B cell (primary cell): Measurements from ENCODE around the gene SMAD9. TPM values are rescaled to one million over a fixed set of nuclear protein-coding genes. Genes with fewer than 3 reads are reported as not detected.

Experiments
- ATAC-seq: fragments of 200-7000 bp; cut with Tn5 transposase; one replicate; pipeline ENCODE4 v1.10.0; 2021; ENCODE audit warnings: low read depth, mild to moderate bottlenecking, moderate number of reproducible peaks, moderate library complexity
- CTCF ChIA-PET: fragments of 350-600 bp; sonication (Branson Sonifier 250); formaldehyde crosslinking; loops from one replicate; lab custom pipeline; 2021; ENCODE audit warnings: antibody characterized with exemption, inconsistent platforms; lab: Charles Lee
- POLR2A ChIA-PET: fragments of 350-600 bp; sonication (Branson Sonifier 250); formaldehyde crosslinking; loops from one replicate; lab custom pipeline; 2021; ENCODE audit warnings: antibody characterized with exemption; lab: Charles Lee
- DNase-seq: peaks from one replicate; pipeline ENCODE4 v3.0.0; 2013
- H2AFZ ChIP-seq: 2 replicates; pipeline ENCODE4 v1.6.1; 2012; ENCODE audit warnings: mild to moderate bottlenecking, low read depth, low read length; ENCODE audit not compliant: insufficient read depth, poor library complexity, severe bottlenecking
- H3K27ac ChIP-seq, 2 donors: 1 replicate in 1 of 2; 2 replicates in 1 of 2; pipeline ENCODE4 v1.5.1; 2012 to 2013; ENCODE audit warnings: low read length in 2 of 2, mild to moderate bottlenecking in 2 of 2, moderate library complexity in 1 of 2
- H3K27me3 ChIP-seq, 4 experiments: fragments of 200-600 bp in 1 of 4; sonication (generic) in 1 of 4; replicated peaks in 1 of 4; 1 replicate in 2 of 4; 2 replicates in 2 of 4; pipeline versions ENCODE4 v1.6.1 to v1.7.0; 2013 to 2016; ENCODE audit warnings: low read length in 3 of 4, mild to moderate bottlenecking in 2 of 4, mixed read lengths in 1 of 4, moderate library complexity in 1 of 4; ENCODE audit not compliant: insufficient read depth in 4 of 4, control insufficient read depth in 3 of 4; ENCODE audit errors: control extremely low read depth in 1 of 4
- H3K36me3 ChIP-seq, 2 experiments: replicated peaks in 1 of 2; 1 replicate in 1 of 2; 2 replicates in 1 of 2; pipeline versions ENCODE4 v1.6.1 to v1.7.1; 2013; ENCODE audit warnings: low read length in 1 of 2; ENCODE audit not compliant: insufficient read depth in 2 of 2, control insufficient read depth in 1 of 2; ENCODE audit errors: control extremely low read depth in 1 of 2, extremely low read depth in 1 of 2
- H3K4me1 ChIP-seq, 2 donors: fragments of 200-600 bp in 1 of 2; sonication (generic) in 1 of 2; 1 replicate in 1 of 2; 2 replicates in 1 of 2; pipeline versions ENCODE4 v1.5.1 to v1.6.1; 2013 to 2017; ENCODE audit warnings: low read length in 2 of 2; ENCODE audit not compliant: control insufficient read depth in 2 of 2, insufficient read depth in 2 of 2
- H3K4me2 ChIP-seq: replicated peaks from 2 replicates; pipeline ENCODE3; 2012; ENCODE audit warnings: mild to moderate bottlenecking, low read depth, low read length; ENCODE audit not compliant: poor library complexity, severe bottlenecking
- H3K4me3 ChIP-seq, 5 experiments: fragments of 200-600 bp in 1 of 5; sonication (generic) in 1 of 5; 1 replicate in 3 of 5; 2 replicates in 2 of 5; pipeline versions ENCODE4 v1.5.1 to v1.7.0; 2011 to 2016; ENCODE audit warnings: low read length in 4 of 5, mild to moderate bottlenecking in 4 of 5, low read depth in 2 of 5, control low read depth in 1 of 5, moderate library complexity in 1 of 5; ENCODE audit not compliant: insufficient read depth in 1 of 5; ENCODE audit errors: control extremely low read depth in 1 of 5, extremely low read depth in 1 of 5
- H3K79me2 ChIP-seq: fragments of 200-600 bp; sonication (generic); one replicate; pipeline ENCODE4 v1.6.0; 2016; ENCODE audit warnings: low read length; ENCODE audit not compliant: control insufficient read depth, insufficient read depth
- H3K9ac ChIP-seq: fragments of 200-600 bp; sonication (generic); 2 replicates; pipeline ENCODE4 v1.6.1; 2017; ENCODE audit warnings: mild to moderate bottlenecking, low read length, moderate library complexity
- H3K9me3 ChIP-seq, 3 donors: one replicate each; pipeline versions ENCODE4 v1.6.1 to v1.7.1; 2013; ENCODE audit warnings: low read length in 2 of 3; ENCODE audit not compliant: control insufficient read depth in 2 of 3, insufficient read depth in 1 of 3; ENCODE audit errors: control extremely low read depth in 1 of 3
- H4K20me1 ChIP-seq: 2 replicates; pipeline ENCODE4 v1.6.0; 2012; ENCODE audit warnings: mild to moderate bottlenecking, low read length; ENCODE audit not compliant: insufficient read depth, control insufficient read depth, poor library complexity, severe bottlenecking
- H3K27ac Mint-ChIP-seq: one replicate; pipeline ENCODE4 v1.8.0; 2021; ENCODE audit warnings: mixed read lengths
- H3K27me3 Mint-ChIP-seq: one replicate; pipeline ENCODE4 v1.8.0; 2021; ENCODE audit warnings: mixed read lengths
- H3K4me1 Mint-ChIP-seq: one replicate; pipeline ENCODE4 v1.8.0; 2021; ENCODE audit warnings: mixed read lengths
- H3K4me3 Mint-ChIP-seq: one replicate; pipeline ENCODE4 v1.8.0; 2021; ENCODE audit warnings: mixed read lengths
- H3K9me3 Mint-ChIP-seq: one replicate; pipeline ENCODE4 v1.8.0; 2022; ENCODE audit warnings: mixed read lengths; ENCODE audit not compliant: insufficient read depth
- EZH2 ChIP-seq: IDR thresholded peaks from 2 replicates; pipeline ENCODE4 v1.6.1; 2012; ENCODE audit warnings: borderline replicate concordance, low read depth, mild to moderate bottlenecking, moderate library complexity, low read length; ENCODE audit not compliant: insufficient read depth, poor library complexity, severe bottlenecking
- WGBS: methylation state at CpG from one replicate; pipeline ENCODE4 v1.1.5; 2013; ENCODE audit warnings: missing lambda C conversion rate; ENCODE audit not compliant: insufficient coverage; 5-methylcytosine and 5-hydroxymethylcytosine counted together
- intact Hi-C: fragments of 100-400 bp; cut with micrococcal nuclease; formaldehyde crosslinking; loops from one replicate; pipeline ENCODE4 v1.10.0; 2022
- polyA plus RNA-seq: library from polyadenylated mRNA; depleted of rRNA; stranded (reverse); fragments of >200 nt; gene quantifications from 2 replicates; pipeline ENCODE4 v1.2.3, GENCODE V29; 2012
- total RNA-seq, 2 donors: library from RNA; stranded (reverse); fragments of 120-200 nt in 1 of 2; gene quantifications; 1 replicate in 1 of 2; 2 replicates in 1 of 2; pipeline versions ENCODE4 v1.2.3 to v1.2.4, GENCODE V29; 2013 to 2022
- TF ChIP-seq, protein P1 (sequence below): fragments of 200-600 bp; IDR thresholded peaks from one replicate; pipeline ENCODE4 v1.8.0; 2022; ENCODE audit warnings: antibody characterized with exemption, mild to moderate bottlenecking

Gene SMAD9
- total and polyA plus RNA-seq, 2 donors (not counting 1 experiment from before 2014, with no cell fraction given), result not detected

DNA sequence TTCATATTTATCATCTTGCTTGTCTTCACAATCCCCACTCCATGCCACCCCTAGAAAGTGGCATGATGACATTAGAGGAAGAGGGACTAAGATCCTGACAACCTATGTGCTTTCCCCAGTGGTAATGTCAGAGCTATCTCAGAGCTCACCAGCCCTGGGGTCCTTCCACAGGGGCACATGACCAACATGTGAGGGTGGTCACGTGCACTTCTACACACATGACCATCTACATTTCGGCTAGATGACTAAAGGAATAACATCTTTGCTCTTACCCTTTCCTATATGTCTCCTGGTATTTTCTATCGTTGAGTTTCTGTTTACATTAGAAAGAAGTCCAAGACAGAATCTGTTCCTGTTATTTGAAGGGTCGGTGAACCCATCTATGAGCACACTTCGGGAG is 54.8 kb downstream of the SMAD9 start:
- no peak for ATAC-seq
- Histone ChIP-seq H3K4me3 (no peak overlapping the region), H3K36me3 (no peaks in the 10 kb centered on the region), H3K4me2 (no peak overlapping the region), H3K79me2 (no peaks in the 10 kb centered on the region), H3K9ac (no peak overlapping the region), H3K4me1 (no peaks in the 10 kb centered on the region), H4K20me1 (no peaks in the 10 kb centered on the region), H2AFZ (no peak overlapping the region), H3K27me3 (peaks cover 0 to 20% (median 1%) of the 10 kb centered on the region in 4 experiments), H3K27ac (no peak overlapping the region), H3K9me3 (no peaks in the 10 kb centered on the region)
- Mint-ChIP-seq H3K4me1 (no peaks in the 10 kb centered on the region), H3K27ac (no peak overlapping the region), H3K9me3 (no peaks in the 10 kb centered on the region), H3K27me3 (peaks cover 41% of the 10 kb centered on the region), H3K4me3 (no peak overlapping the region)
- intact Hi-C loops, result no loop called here
- ChIA-PET CTCF (no interaction called here), POLR2A (no interaction called here)
- 100% methylated on average over 3 of the region's 5 CpGs for WGBS
- no peak for TF ChIP-seq EZH2
- TF ChIP-seq, protein P1, sequence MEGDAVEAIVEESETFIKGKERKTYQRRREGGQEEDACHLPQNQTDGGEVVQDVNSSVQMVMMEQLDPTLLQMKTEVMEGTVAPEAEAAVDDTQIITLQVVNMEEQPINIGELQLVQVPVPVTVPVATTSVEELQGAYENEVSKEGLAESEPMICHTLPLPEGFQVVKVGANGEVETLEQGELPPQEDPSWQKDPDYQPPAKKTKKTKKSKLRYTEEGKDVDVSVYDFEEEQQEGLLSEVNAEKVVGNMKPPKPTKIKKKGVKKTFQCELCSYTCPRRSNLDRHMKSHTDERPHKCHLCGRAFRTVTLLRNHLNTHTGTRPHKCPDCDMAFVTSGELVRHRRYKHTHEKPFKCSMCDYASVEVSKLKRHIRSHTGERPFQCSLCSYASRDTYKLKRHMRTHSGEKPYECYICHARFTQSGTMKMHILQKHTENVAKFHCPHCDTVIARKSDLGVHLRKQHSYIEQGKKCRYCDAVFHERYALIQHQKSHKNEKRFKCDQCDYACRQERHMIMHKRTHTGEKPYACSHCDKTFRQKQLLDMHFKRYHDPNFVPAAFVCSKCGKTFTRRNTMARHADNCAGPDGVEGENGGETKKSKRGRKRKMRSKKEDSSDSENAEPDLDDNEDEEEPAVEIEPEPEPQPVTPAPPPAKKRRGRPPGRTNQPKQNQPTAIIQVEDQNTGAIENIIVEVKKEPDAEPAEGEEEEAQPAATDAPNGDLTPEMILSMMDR, result no peak
- no peak for DNase-seq

DNA sequence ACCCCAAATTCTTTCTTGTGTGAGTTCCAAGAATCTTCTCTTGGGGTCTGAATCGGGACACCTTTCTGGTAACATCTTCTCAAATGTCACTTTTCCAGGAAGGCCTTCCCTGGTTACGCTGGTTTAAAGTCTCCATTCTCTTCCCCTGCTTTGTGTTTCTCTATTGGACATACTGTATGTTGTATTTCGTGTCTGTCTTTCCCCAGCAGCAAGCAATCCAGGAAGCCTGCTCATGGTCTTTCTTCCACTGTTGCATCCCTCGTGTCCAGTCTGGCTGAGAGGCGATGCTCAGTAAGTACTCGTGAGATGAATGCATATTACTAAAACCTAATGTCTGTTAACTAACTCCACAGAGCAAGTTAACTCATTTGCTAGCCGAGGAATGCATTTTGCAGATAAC is 57.3 kb downstream of the SMAD9 start:
- no peaks in the 10 kb centered on the region for H3K9me3 Mint-ChIP-seq
- Histone ChIP-seq H3K79me2 (no peaks in the 10 kb centered on the region), H4K20me1 (no peaks in the 10 kb centered on the region), H3K27ac (no peak overlapping the region), H3K9ac (no peak overlapping the region), H3K36me3 (no peaks in the 10 kb centered on the region), H3K4me2 (no peak overlapping the region), H3K9me3 (no peaks in the 10 kb centered on the region), H3K4me3 (no peak overlapping the region), H3K4me1 (no peaks in the 10 kb centered on the region), H2AFZ (no peak overlapping the region), H3K27me3 (peaks cover 0 to 16% (median 4%) of the 10 kb centered on the region in 4 experiments)
- ATAC-seq, result no peak
- ChIA-PET POLR2A (no interaction called here), CTCF (no interaction called here)
- no peak overlapping the region for H3K27ac Mint-ChIP-seq
- TF ChIP-seq, protein P1, result no peak
- no peak for TF ChIP-seq EZH2
- intact Hi-C loops, result no loop called here
- no peak for DNase-seq
- WGBS, result 96% methylated on average over 5 of the region's 7 CpGs
- H3K4me1 Mint-ChIP-seq, result no peaks in the 10 kb centered on the region
- H3K4me3 Mint-ChIP-seq, result no peak overlapping the region
- H3K27me3 Mint-ChIP-seq, result peaks cover 37% of the 10 kb centered on the region
